AG09319 (cell line): ENCODE data around the gene ZFC3H1.

Source experiments
- DNase-seq: peaks from one replicate; pipeline ENCODE4 v3.0.0-alpha.2; 2010; ENCODE audit warnings: low read depth; ENCODE audit errors: extremely low read depth
- CTCF ChIP-seq: IDR thresholded peaks from 2 replicates; pipeline ENCODE4 v1.5.1; 2011; ENCODE audit warnings: low read depth, mild to moderate bottlenecking, inconsistent platforms, low read length, moderate library complexity

ZFC3H1 gene

GRCh38 chr12:71671311-71671710 lies 7.7 kb upstream of the ZFC3H1 start:
- TF ChIP-seq CTCF: no peak

GRCh38 chr12:71666259-71666658 lies 2.6 kb upstream of the ZFC3H1 start:
- no peak for DNase-seq
- TF ChIP-seq CTCF: no peak

More at GRCh38 chr12:71671311-71671710, 7.7 kb upstream of the ZFC3H1 start:
- DNase-seq: no peak

GRCh38 chr12:71665090-71665463 lies 1.4 kb upstream of the ZFC3H1 start:
- DNase-seq: no peak
- no peak for TF ChIP-seq CTCF

- no peak for TF ChIP-seq CTCF
- DNase-seq: no peak
These were observed 902 bp upstream of the ZFC3H1 start for GRCh38 chr12:71664411-71665089.

- peak; percentile 18 for DNase-seq
- TF ChIP-seq CTCF: no peak
These were observed 643 bp downstream of the ZFC3H1 start for GRCh38 chr12:71662849-71663560.

GRCh38 chr12:71661977-71662530 lies 1.6 kb downstream of the ZFC3H1 start:
- DNase-seq: peak; percentile 20
- TF ChIP-seq CTCF: no peak

- no peak for DNase-seq
- TF ChIP-seq CTCF: no peak
These were observed 6.9 kb downstream of the ZFC3H1 start for GRCh38 chr12:71656740-71657139.
